Body of pancreas (tissue), 4 donors: ENCODE measurements around the gene BCR.

Source experiments
- CTCF ChIP-seq, 7 experiments: fragments of 450-650 bp in 4 of 7; fragments of 200-600 bp in 3 of 7; sonication (generic) in 3 of 7; IDR thresholded peaks; one replicate each; pipeline ENCODE4 v1.5.1; 2016 to 2019; ENCODE audit warnings: antibody characterized with exemption in 7 of 7
- POLR2A ChIP-seq, 3 donors: fragments of 450-650 bp; IDR thresholded peaks; one replicate each; pipeline ENCODE4 v1.6.1; 2016; ENCODE audit warnings: antibody characterized with exemption in 3 of 3, mild to moderate bottlenecking in 2 of 3

- no peak for TF ChIP-seq CTCF (IDR thresholded peaks at IDR 0.05)
- no peak for TF ChIP-seq POLR2A (IDR thresholded peaks at IDR 0.05)
Measured at GRCh38 chr22:23187871-23188700, 7.8 kb downstream of the BCR start.
